DOHH2 (cell line): ENCODE data around the gene NSMCE1.

ENCODE experiments used
- H3F3A ChIP-seq: fragments of 200-600 bp; sonication (generic), shearing (Covaris generic); 2 replicates; pipeline ENCODE4 v1.6.0; 2016; ENCODE audit warnings: antibody characterized with exemption, mild to moderate bottlenecking; ENCODE audit not compliant: control insufficient read depth, insufficient read depth
- H3K27ac ChIP-seq: fragments of 200-600 bp; sonication (generic); 2 replicates; pipeline ENCODE4 v1.5.1; 2014; ENCODE audit warnings: low read depth, mild to moderate bottlenecking, low read length, moderate library complexity
- H3K27me3 ChIP-seq: fragments of 200-600 bp; sonication (generic); 2 replicates; pipeline ENCODE4 v1.6.1; 2014; ENCODE audit warnings: mild to moderate bottlenecking, low read length, mixed read lengths; ENCODE audit not compliant: control insufficient read depth
- H3K36me3 ChIP-seq: fragments of 200-600 bp; sonication (generic); 2 replicates; pipeline ENCODE4 v1.6.1; 2014; ENCODE audit warnings: mild to moderate bottlenecking, low read length, moderate library complexity, mixed read lengths; ENCODE audit not compliant: control insufficient read depth
- H3K4me1 ChIP-seq: fragments of 200-600 bp; sonication (generic); 2 replicates; pipeline ENCODE4 v1.6.1; 2014; ENCODE audit warnings: mild to moderate bottlenecking, low read length, mixed read lengths; ENCODE audit not compliant: control insufficient read depth
- H3K4me2 ChIP-seq: fragments of 200-600 bp; sonication (generic); 2 replicates; pipeline ENCODE4 v1.6.0; 2014; ENCODE audit warnings: mild to moderate bottlenecking, low read length, moderate library complexity
- H3K4me3 ChIP-seq: fragments of 200-600 bp; sonication (generic); 2 replicates; pipeline ENCODE4 v1.5.1; 2014; ENCODE audit warnings: mild to moderate bottlenecking, low read length, mixed read lengths
- H3K79me2 ChIP-seq: fragments of 200-600 bp; sonication (generic); 2 replicates; pipeline ENCODE4 v1.6.1; 2014; ENCODE audit warnings: mild to moderate bottlenecking, low read length, mixed read lengths; ENCODE audit not compliant: control insufficient read depth
- H3K9me2 ChIP-seq: fragments of 200-600 bp; sonication (generic); replicated peaks from 2 replicates; pipeline ENCODE4 v1.6.1; 2014; ENCODE audit warnings: mild to moderate bottlenecking, low read length, mixed read lengths; ENCODE audit not compliant: control insufficient read depth
- H3K9me3 ChIP-seq: fragments of 200-600 bp; sonication (generic); 2 replicates; pipeline ENCODE4 v1.6.1; 2014; ENCODE audit warnings: antibody characterized with exemption, low read length, mixed read lengths; ENCODE audit not compliant: control insufficient read depth, insufficient read depth
- H4K20me1 ChIP-seq: fragments of 200-600 bp; sonication (generic); 2 replicates; pipeline ENCODE4 v1.6.0; 2014; ENCODE audit warnings: low read depth, mild to moderate bottlenecking, antibody characterized with exemption, low read length, moderate library complexity; ENCODE audit not compliant: control insufficient read depth, insufficient read depth
- CTCF ChIP-seq: fragments of 200-600 bp; sonication (generic); IDR thresholded peaks from one replicate; pipeline ENCODE4 v1.5.1; 2014; ENCODE audit warnings: antibody characterized with exemption, mild to moderate bottlenecking, low read depth, low read length; ENCODE audit not compliant: poor library complexity, severe bottlenecking
- EZH2phosphoT487 ChIP-seq: fragments of 200-600 bp; sonication (generic); IDR thresholded peaks from 2 replicates; pipeline ENCODE4 v1.6.1; 2017; ENCODE audit warnings: borderline replicate concordance, mild to moderate bottlenecking, antibody characterized with exemption, low read length, moderate library complexity, mixed read lengths

NSMCE1 gene

GRCh38 chr16:27243725-27244362 is 24.7 kb downstream of the NSMCE1 start:
- Histone ChIP-seq H3K4me2 (peak overlapping the region; percentile 70), H3K36me3 (no peaks in the 10 kb centered on the region; the same call in 1 of the 2 replicates)

GRCh38 chr16:27242868-27243590 is 25.5 kb downstream of the NSMCE1 start:
- Histone ChIP-seq H3K4me2 (peak overlapping the region; percentile 70), H3F3A (peaks cover 5% of the 10 kb centered on the region; the same call in 1 of the 2 replicates), H3K9me3 (no peaks in the 10 kb centered on the region), H3K79me2 (peaks cover 2% of the 10 kb centered on the region; the same call in 1 of the 2 replicates), H3K27me3 (no peaks in the 10 kb centered on the region), H3K4me1 (peaks cover 57% of the 10 kb centered on the region), H3K36me3 (no peaks in the 10 kb centered on the region; the same call in 1 of the 2 replicates), H3K9me2 (no peaks in the 10 kb centered on the region), H3K27ac (peak overlapping the region; percentile 16; the same call in 1 of the 2 replicates), H3K4me3 (peak overlapping the region; percentile 51), H4K20me1 (no peaks in the 10 kb centered on the region)
- no peak for TF ChIP-seq CTCF
- TF ChIP-seq EZH2phosphoT487, result no peak

More at GRCh38 chr16:27243725-27244362, 24.7 kb downstream of the NSMCE1 start:
- H3K27ac ChIP-seq, result no peak overlapping the region
- no peak overlapping the region; the same call in 1 of the 2 replicates for H3K4me3 ChIP-seq
- H3K4me1 ChIP-seq, result peaks cover 49% of the 10 kb centered on the region
- H4K20me1 ChIP-seq, result no peaks in the 10 kb centered on the region
- H3K79me2 ChIP-seq, result peaks cover 2% of the 10 kb centered on the region; the same call in 1 of the 2 replicates
- peaks cover 5% of the 10 kb centered on the region; the same call in 1 of the 2 replicates for H3F3A ChIP-seq
- H3K9me2 ChIP-seq, result no peaks in the 10 kb centered on the region
- H3K27me3 ChIP-seq, result no peaks in the 10 kb centered on the region
- H3K9me3 ChIP-seq, result no peaks in the 10 kb centered on the region
- TF ChIP-seq CTCF, result no peak
- TF ChIP-seq EZH2phosphoT487, result no peak

DNA sequence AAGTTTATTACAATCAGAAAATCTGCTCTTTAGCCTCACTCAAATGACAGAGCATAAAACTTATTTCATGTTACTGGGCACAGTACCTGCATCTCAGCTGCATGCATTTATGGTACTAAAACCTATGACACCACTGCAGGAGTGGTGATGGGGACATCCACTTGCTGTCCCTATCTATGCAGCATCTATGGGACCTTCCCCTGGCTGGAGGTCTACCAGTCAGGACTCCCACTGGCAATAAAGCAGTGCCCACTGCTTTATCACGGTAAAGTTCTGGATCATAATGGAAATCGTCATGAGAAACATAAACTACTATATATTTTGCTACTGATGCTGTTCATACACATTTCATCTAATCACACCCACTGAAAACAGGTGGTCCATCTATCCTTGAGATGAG is 26.2 kb downstream of the NSMCE1 start:
- peak overlapping the region; percentile 51 for H3K4me3 ChIP-seq
- H3K4me1 ChIP-seq, result peaks cover 62% of the 10 kb centered on the region
- peak overlapping the region; percentile 70 for H3K4me2 ChIP-seq
- TF ChIP-seq CTCF (no peak), EZH2phosphoT487 (no peak)
- no peaks in the 10 kb centered on the region for H3K27me3 ChIP-seq
- H4K20me1 ChIP-seq, result no peaks in the 10 kb centered on the region
- H3K27ac ChIP-seq, result no peak overlapping the region
- H3K36me3 ChIP-seq, result no peaks in the 10 kb centered on the region; the same call in 1 of the 2 replicates
- H3K79me2 ChIP-seq, result peaks cover 2% of the 10 kb centered on the region; the same call in 1 of the 2 replicates
- H3K9me2 ChIP-seq, result no peaks in the 10 kb centered on the region
- peaks cover 7% of the 10 kb centered on the region for H3F3A ChIP-seq
- H3K9me3 ChIP-seq, result no peaks in the 10 kb centered on the region
